CD14-positive monocyte (primary cell): ENCODE results near the gene CBY2. TPM values are rescaled to one million over a fixed set of nuclear protein-coding genes. Genes with fewer than 3 reads are reported as not detected.

ENCODE experiments used
- DNase-seq, 3 donors: peaks; one replicate each; pipeline ENCODE4 v3.0.0-alpha.2; 2011 to 2022
- H2AFZ ChIP-seq: 2 replicates; pipeline ENCODE4 v1.6.0; 2012; ENCODE audit warnings: mild to moderate bottlenecking, low read depth, low read length, inconsistent platforms; ENCODE audit not compliant: insufficient read depth, poor library complexity, severe bottlenecking
- H3K27ac ChIP-seq, 2 donors: 1 replicate in 1 of 2; 2 replicates in 1 of 2; pipeline ENCODE4 v1.5.1; 2012 to 2013; ENCODE audit warnings: low read length in 2 of 2, control low read depth in 1 of 2, inconsistent platforms in 1 of 2, low read depth in 1 of 2, mild to moderate bottlenecking in 1 of 2
- H3K27me3 ChIP-seq, 2 donors: one replicate each; pipeline versions ENCODE4 v1.6.0 to v1.6.1; 2011 to 2013; ENCODE audit warnings: low read length in 2 of 2; ENCODE audit not compliant: control insufficient read depth in 2 of 2, insufficient read depth in 2 of 2
- H3K36me3 ChIP-seq, 2 donors: replicated peaks in 1 of 2; 1 replicate in 1 of 2; 2 replicates in 1 of 2; pipeline versions ENCODE4 v1.5.1 to v1.6.1; 2012 to 2013; ENCODE audit warnings: low read length in 2 of 2, control low read depth in 1 of 2, inconsistent platforms in 1 of 2, mild to moderate bottlenecking in 1 of 2; ENCODE audit not compliant: insufficient read depth in 2 of 2, control insufficient read depth in 1 of 2
- H3K4me1 ChIP-seq, 2 donors: 1 replicate in 1 of 2; 2 replicates in 1 of 2; pipeline versions ENCODE4 v1.5.1 to v1.6.1; 2012 to 2013; ENCODE audit warnings: low read length in 2 of 2, control low read depth in 1 of 2, inconsistent platforms in 1 of 2, mild to moderate bottlenecking in 1 of 2, moderate library complexity in 1 of 2; ENCODE audit not compliant: insufficient read depth in 2 of 2, control insufficient read depth in 1 of 2
- H3K4me2 ChIP-seq: replicated peaks from 2 replicates; pipeline ENCODE3; 2012; ENCODE audit warnings: low read length, moderate library complexity, mild to moderate bottlenecking; ENCODE audit not compliant: poor library complexity, severe bottlenecking; ENCODE audit errors: extremely low read depth
- H3K4me3 ChIP-seq, 3 experiments: fragments of 200-600 bp in 1 of 3; sonication (generic) in 1 of 3; replicated peaks in 1 of 3; 1 replicate in 2 of 3; 2 replicates in 1 of 3; pipeline ENCODE4 v1.5.1; 2011 to 2013; ENCODE audit warnings: low read length in 3 of 3, mild to moderate bottlenecking in 3 of 3, control low read depth in 2 of 3, low read depth in 2 of 3, inconsistent platforms in 1 of 3, moderate library complexity in 1 of 3
- H3K79me2 ChIP-seq: 2 replicates; pipeline ENCODE4 v1.6.0; 2012; ENCODE audit warnings: mild to moderate bottlenecking, control low read depth, inconsistent platforms, low read length, moderate library complexity; ENCODE audit not compliant: insufficient read depth
- H3K9ac ChIP-seq: 2 replicates; pipeline ENCODE4 v1.6.0; 2017; ENCODE audit warnings: low read length, mild to moderate bottlenecking; ENCODE audit not compliant: insufficient read depth, poor library complexity, severe bottlenecking
- H3K9me3 ChIP-seq, 2 donors: replicated peaks in 1 of 2; 1 replicate in 1 of 2; 2 replicates in 1 of 2; pipeline versions ENCODE4 v1.5.1 to v1.6.1; 2012 to 2013; ENCODE audit warnings: low read length in 2 of 2, control low read depth in 1 of 2; ENCODE audit not compliant: control insufficient read depth in 1 of 2, insufficient read depth in 1 of 2
- H4K20me1 ChIP-seq: 2 replicates; pipeline ENCODE4 v1.6.0; 2012; ENCODE audit warnings: mild to moderate bottlenecking, low read length, control low read depth, moderate library complexity; ENCODE audit not compliant: insufficient read depth
- H3K27ac Mint-ChIP-seq, 7 donors: one replicate each; pipeline ENCODE4 v1.8.0; 2020; ENCODE audit warnings: mild to moderate bottlenecking in 7 of 7, mixed read lengths in 7 of 7, moderate library complexity in 6 of 7, inconsistent platforms in 2 of 7
- H3K27me3 Mint-ChIP-seq, 3 donors: one replicate each; pipeline ENCODE4 v1.8.0; 2021 to 2022; ENCODE audit warnings: low read depth in 3 of 3, mild to moderate bottlenecking in 3 of 3, mixed read lengths in 3 of 3, moderate library complexity in 3 of 3, inconsistent platforms in 1 of 3
- H3K36me3 Mint-ChIP-seq, 2 donors: one replicate each; pipeline ENCODE4 v1.8.0; 2020; ENCODE audit warnings: mixed read lengths in 2 of 2, inconsistent platforms in 1 of 2, mild to moderate bottlenecking in 1 of 2
- H3K4me1 Mint-ChIP-seq: one replicate; pipeline ENCODE4 v1.8.0; 2020; ENCODE audit warnings: mild to moderate bottlenecking, mixed read lengths
- H3K4me3 Mint-ChIP-seq, 2 donors: one replicate each; pipeline ENCODE4 v1.8.0; 2020; ENCODE audit warnings: mild to moderate bottlenecking in 2 of 2, mixed read lengths in 2 of 2, moderate library complexity in 1 of 2
- H3K9me3 Mint-ChIP-seq, 7 donors: one replicate each; pipeline ENCODE4 v1.8.0; 2020 to 2022; ENCODE audit warnings: mixed read lengths in 7 of 7, mild to moderate bottlenecking in 6 of 7, moderate library complexity in 6 of 7, inconsistent platforms in 2 of 7
- CTCF ChIP-seq: fragments of 200-600 bp; IDR thresholded peaks from one replicate; pipeline ENCODE4 v1.8.0; 2022; ENCODE audit warnings: antibody characterized with exemption, mild to moderate bottlenecking
- WGBS: methylation state at CpG from one replicate; pipeline ENCODE4 v1.1.5; 2013; ENCODE audit warnings: missing lambda C conversion rate; ENCODE audit not compliant: insufficient coverage; 5-methylcytosine and 5-hydroxymethylcytosine counted together
- intact Hi-C, 2 donors: fragments of 100-400 bp; cut with micrococcal nuclease; formaldehyde crosslinking; loops; one replicate each; pipeline versions ENCODE4 v1.15.0 to v1.15.1; 2023
- polyA plus RNA-seq, 3 donors: library from polyadenylated mRNA; depleted of rRNA in 1 of 3; unstranded in 2 of 3; stranded (reverse) in 1 of 3; fragments of 300-500 nt in 2 of 3; fragments of >200 nt in 1 of 3; fragmentation: Illumina TruSeq in 2 of 3; gene quantifications; 1 replicate in 2 of 3; 2 replicates in 1 of 3; pipeline ENCODE4 v1.2.3, GENCODE V29; 2012 to 2021

The CBY2 gene
- polyA plus RNA-seq, 3 donors = not detected

GRCh38 chr13:45711951-45712350, 9.8 kb downstream of the CBY2 start:
- Histone ChIP-seq H3K4me2 (no peak overlapping the region), H3K36me3 (no peaks in the 10 kb centered on the region), H3K9me3 (peaks cover 0 to 9% of the 10 kb centered on the region in 2 donors), H2AFZ (no peak overlapping the region), H3K9ac (no peak overlapping the region), H3K4me3 (no peak overlapping the region), H4K20me1 (no peaks in the 10 kb centered on the region), H3K4me1 (no peaks in the 10 kb centered on the region), H3K27me3 (no peaks in the 10 kb centered on the region), H3K79me2 (no peaks in the 10 kb centered on the region), H3K27ac (no peak overlapping the region)
- Mint-ChIP-seq H3K36me3 (no peaks in the 10 kb centered on the region), H3K27me3 (peaks cover 0 to 3% (median 2%) of the 10 kb centered on the region in 3 donors), H3K9me3 (peaks cover 0 to 7% (median 0%) of the 10 kb centered on the region in 7 donors), H3K4me3 (no peak overlapping the region), H3K4me1 (no peaks in the 10 kb centered on the region), H3K27ac (no peak overlapping the region)
- TF ChIP-seq CTCF = no peak
- DNase-seq = no peak
- WGBS = 100% methylated on average over 2 of the region's 2 CpGs
- intact Hi-C loops = loop anchor here in 1 of 2 donors (10.0 kb wide), 2 partner anchors 87 to 197 kb away; no protein-coding TSS in a partner anchor

GRCh38 chr13:45713106-45713690, 11.1 kb downstream of the CBY2 start:
- H4K20me1 ChIP-seq = no peaks in the 10 kb centered on the region
- Mint-ChIP-seq H3K4me1 (no peaks in the 10 kb centered on the region), H3K36me3 (no peaks in the 10 kb centered on the region), H3K27me3 (peaks cover 0 to 3% (median 2%) of the 10 kb centered on the region in 3 donors), H3K4me3 (no peak overlapping the region), H3K27ac (no peak overlapping the region), H3K9me3 (peaks cover 0 to 7% (median 0%) of the 10 kb centered on the region in 7 donors)
- H3K27ac ChIP-seq = no peak overlapping the region
- WGBS = 98% methylated on average over 31 of the region's 34 CpGs
- H3K79me2 ChIP-seq = no peaks in the 10 kb centered on the region
- H2AFZ ChIP-seq = no peak overlapping the region
- intact Hi-C loops = loop anchor here in 1 of 2 donors (10.0 kb wide), 2 partner anchors 88 to 198 kb away; no protein-coding TSS in a partner anchor
- peaks cover 0 to 9% of the 10 kb centered on the region in 2 donors for H3K9me3 ChIP-seq
- no peak for DNase-seq
- no peaks in the 10 kb centered on the region for H3K27me3 ChIP-seq
- H3K9ac ChIP-seq = no peak overlapping the region
- TF ChIP-seq CTCF = no peak
- no peak overlapping the region for H3K4me3 ChIP-seq
- no peaks in the 10 kb centered on the region for H3K36me3 ChIP-seq
- no peak overlapping the region for H3K4me2 ChIP-seq
- no peaks in the 10 kb centered on the region for H3K4me1 ChIP-seq
